K562 (cell line): ENCODE measurements around the gene ZNF48. TPM values are rescaled to one million over a fixed set of nuclear protein-coding genes. Genes with fewer than 3 reads are reported as not detected.

ENCODE experiments used
- ATAC-seq: fragments of 200-7000 bp; cut with Tn5 transposase; 3 replicates; pipeline ENCODE4 v1.9.1; 2020; ENCODE audit warnings: moderate library complexity
- BruUV-seq: library from RNA; stranded (reverse); fragments of 400-500 nt; replicated peaks from 2 replicates; lab custom pipeline; 2021; lab: Mats Ljungman, UMichigan
- CTCF ChIA-PET: fragments of 300-600 bp; formaldehyde crosslinking; extraction: SDS; loops from one replicate; lab custom pipeline; 2021; ENCODE audit warnings: low intra/inter-chr PET ratio; lab: Yijun Ruan, JAX
- POLR2A ChIA-PET: fragments of 300-600, 350-650 bp; sonication (Branson Sonifier 250); formaldehyde crosslinking; extraction: SDS; loops from one replicate; lab custom pipeline; 2021; ENCODE audit warnings: antibody characterized with exemption, inconsistent platforms; lab: Yijun Ruan, JAX
- DNase-seq, 4 experiments: peaks; one replicate each; pipeline versions ENCODE4 v3.0.0 to v3.0.0-alpha.2; 2011 to 2018; ENCODE audit warnings: low spot score in 3 of 4, mixed read lengths in 3 of 4; ENCODE audit errors: extremely low read depth in 1 of 4
- FAIRE-seq: peaks from 2 replicates; lab custom pipeline; 2011; peaks lifted over from hg19 to GRCh38; lab: Jason Lieb, UNC
- H2AFZ ChIP-seq: 2 replicates; pipeline ENCODE4 v1.6.0; 2011; ENCODE audit warnings: low read depth, low read length, control low read depth, inconsistent platforms
- H3K27ac ChIP-seq: fragments of 200-600 bp; 3 replicates; pipeline ENCODE4 v1.8.0; 2011; ENCODE audit warnings: low read depth, mild to moderate bottlenecking, control low read depth, inconsistent platforms, low read length, moderate library complexity, mixed read lengths; ENCODE audit errors: extremely low read depth
- H3K27me3 ChIP-seq, 2 experiments: fragments of 300-600 bp in 1 of 2; 2 replicates in 1 of 2; 3 replicates in 1 of 2; pipeline versions ENCODE4 v1.6.0 to v1.8.0; 2011; ENCODE audit warnings: inconsistent platforms in 2 of 2, low read length in 2 of 2, mild to moderate bottlenecking in 1 of 2, mixed read lengths in 1 of 2, moderate library complexity in 1 of 2; ENCODE audit not compliant: control insufficient read depth in 2 of 2, insufficient read depth in 2 of 2
- H3K36me3 ChIP-seq: fragments of 300-600 bp; 3 replicates; pipeline ENCODE4 v1.8.0; 2011; ENCODE audit warnings: mild to moderate bottlenecking, low read length, inconsistent platforms; ENCODE audit not compliant: control insufficient read depth, insufficient read depth
- H3K4me1 ChIP-seq, 2 experiments: fragments of 200-600 bp in 1 of 2; replicated peaks in 1 of 2; 2 replicates in 1 of 2; 3 replicates in 1 of 2; pipeline versions ENCODE4 v1.5.1 to v1.8.0; 2011; ENCODE audit warnings: inconsistent platforms in 2 of 2, low read length in 2 of 2, mild to moderate bottlenecking in 1 of 2, mixed read lengths in 1 of 2, moderate library complexity in 1 of 2; ENCODE audit not compliant: control insufficient read depth in 2 of 2, insufficient read depth in 2 of 2
- H3K4me2 ChIP-seq: 2 replicates; pipeline ENCODE4 v1.6.1; 2011; ENCODE audit warnings: low read length, control low read depth, inconsistent platforms, mixed read lengths; ENCODE audit not compliant: insufficient read depth
- H3K4me3 ChIP-seq: fragments of 200-600 bp; sonication (generic), shearing (Covaris generic); 2 replicates; pipeline ENCODE4 v1.5.1; 2016; ENCODE audit warnings: control low read depth, inconsistent platforms
- H3K79me2 ChIP-seq: fragments of 200-600 bp; 3 replicates; pipeline ENCODE4 v1.8.0; 2011; ENCODE audit warnings: low read length, inconsistent platforms; ENCODE audit not compliant: control insufficient read depth, insufficient read depth
- H3K9ac ChIP-seq, 2 experiments: 2 replicates each; pipeline versions ENCODE4 v1.6.0 to v1.6.1; 2011; ENCODE audit warnings: low read depth in 2 of 2, low read length in 2 of 2, control low read depth in 1 of 2, inconsistent platforms in 1 of 2, mild to moderate bottlenecking in 1 of 2, mixed read lengths in 1 of 2; ENCODE audit not compliant: insufficient read depth in 1 of 2
- H3K9me1 ChIP-seq: one replicate; pipeline ENCODE4 v1.6.0; 2011; ENCODE audit warnings: inconsistent platforms, mild to moderate bottlenecking, low read length, moderate library complexity; ENCODE audit not compliant: control insufficient read depth, insufficient read depth
- H3K9me3 ChIP-seq: replicated peaks from 2 replicates; pipeline ENCODE4 v1.5.1; 2011; ENCODE audit warnings: low read depth, low read length, inconsistent platforms; ENCODE audit not compliant: control insufficient read depth, insufficient read depth
- H4K20me1 ChIP-seq: replicated peaks from 2 replicates; pipeline ENCODE4 v1.6.1; 2011; ENCODE audit warnings: low read length, inconsistent platforms, mixed read lengths; ENCODE audit not compliant: control insufficient read depth, insufficient read depth
- FOXP1 ChIP-seq: sonication (generic); formaldehyde crosslinking; IDR thresholded peaks from 2 replicates; pipeline ENCODE4 v1.8.0; 2022; ENCODE audit warnings: mild to moderate bottlenecking, missing genetic modification reagents
- HDGF ChIP-seq: fragments of 450-650 bp; IDR thresholded peaks from 2 replicates; pipeline ENCODE4 v1.6.1; 2016
- HNRNPH1 ChIP-seq: fragments of 200-400 bp; formaldehyde crosslinking; optimal IDR thresholded peaks from 2 replicates; pipeline ENCODE3; 2017; ENCODE audit warnings: low read depth, mild to moderate bottlenecking, low read length, moderate library complexity
- POLR2B ChIP-seq: fragments of 450-650 bp; IDR thresholded peaks from 2 replicates; pipeline ENCODE4 v1.6.1; 2018; ENCODE audit warnings: low read depth; ENCODE audit not compliant: partially characterized antibody
- SMARCE1 ChIP-seq: fragments of 450-650 bp; IDR thresholded peaks from 2 replicates; pipeline ENCODE4 v1.7.1; 2016; ENCODE audit warnings: mild to moderate bottlenecking
- ZNF143 ChIP-seq: sonication (generic); formaldehyde crosslinking; IDR thresholded peaks from 2 replicates; pipeline ENCODE4 v1.9.0; 2022; ENCODE audit warnings: mild to moderate bottlenecking, missing genetic modification reagents
- WGBS: fragments of 100-300 bp; shearing (Covaris generic); methylation state at CpG from one replicate; pipeline ENCODE4 v1.1.6; 2016; ENCODE audit warnings: low coverage, mixed read lengths; ENCODE audit not compliant: insufficient coverage; ENCODE audit errors: missing lambda C conversion rate; 5-methylcytosine and 5-hydroxymethylcytosine counted together
- in situ Hi-C: fragments of 300-500 bp; cut with MboI; formaldehyde crosslinking; loops from 4 replicates; pipeline ENCODE4 v1.15.0; 2018; ENCODE audit warnings: inconsistent platforms, mixed read lengths
- intact Hi-C: fragments of 100-400 bp; cut with micrococcal nuclease; formaldehyde crosslinking; loops from 2 replicates; pipeline ENCODE4 v1.14.2; 2022
- polyA plus RNA-seq, 8 experiments: library from polyadenylated mRNA; depleted of rRNA in 4 of 8; stranded (reverse) in 5 of 8; unstranded in 3 of 8; fragments of >200 nt; fragmentation: Nextera tagmentation in 2 of 8; fragmentation: Illumina TruSeq in 1 of 8; extraction: Ambion mirVana in 2 of 8; extraction: Trizol in 1 of 8; gene quantifications; 2 replicates each; pipeline versions ENCODE4 v1.2.1 to v1.2.3, GENCODE V29; 2011 to 2014; ENCODE audit warnings: inconsistent platforms in 1 of 8, missing spikeins in 1 of 8
- total RNA-seq, 7 experiments: library from RNA; depleted of rRNA in 6 of 7; stranded (reverse); fragments of >200 nt in 6 of 7; fragmentation: Illumina TruSeq in 2 of 7; extraction: Trizol in 2 of 7; gene quantifications; 2 replicates each; pipeline versions ENCODE4 v1.2.1 to v1.2.3, GENCODE V29; 2011 to 2021; ENCODE audit warnings: low replicate concordance in 1 of 7
- TF ChIP-seq, protein P1 (sequence below): sonication (generic); formaldehyde crosslinking; IDR thresholded peaks from 2 replicates; pipeline ENCODE4 v1.8.0; 2023; ENCODE audit warnings: mild to moderate bottlenecking, missing genetic modification reagents
- TF ChIP-seq, protein P2 (sequence below): fragments of 200-800 bp; sonication (Bioruptor generic); IDR thresholded peaks from 2 replicates; pipeline ENCODE4 v1.6.1; 2016; ENCODE audit warnings: missing genetic modification characterization, missing compliant biosample characterization
- TF ChIP-seq, protein P3 (sequence below): sonication (generic); formaldehyde crosslinking; IDR thresholded peaks from 2 replicates; pipeline ENCODE4 v1.9.0; 2022; ENCODE audit warnings: mild to moderate bottlenecking, missing genetic modification reagents

ZNF48 gene
- total and polyA plus RNA-seq, 9 of the 15 experiments (the other 6 are each of a cell fraction or from before 2014, with no cell fraction given) = 0.38 to 11.6 (median 4.7) TPM

DNA sequence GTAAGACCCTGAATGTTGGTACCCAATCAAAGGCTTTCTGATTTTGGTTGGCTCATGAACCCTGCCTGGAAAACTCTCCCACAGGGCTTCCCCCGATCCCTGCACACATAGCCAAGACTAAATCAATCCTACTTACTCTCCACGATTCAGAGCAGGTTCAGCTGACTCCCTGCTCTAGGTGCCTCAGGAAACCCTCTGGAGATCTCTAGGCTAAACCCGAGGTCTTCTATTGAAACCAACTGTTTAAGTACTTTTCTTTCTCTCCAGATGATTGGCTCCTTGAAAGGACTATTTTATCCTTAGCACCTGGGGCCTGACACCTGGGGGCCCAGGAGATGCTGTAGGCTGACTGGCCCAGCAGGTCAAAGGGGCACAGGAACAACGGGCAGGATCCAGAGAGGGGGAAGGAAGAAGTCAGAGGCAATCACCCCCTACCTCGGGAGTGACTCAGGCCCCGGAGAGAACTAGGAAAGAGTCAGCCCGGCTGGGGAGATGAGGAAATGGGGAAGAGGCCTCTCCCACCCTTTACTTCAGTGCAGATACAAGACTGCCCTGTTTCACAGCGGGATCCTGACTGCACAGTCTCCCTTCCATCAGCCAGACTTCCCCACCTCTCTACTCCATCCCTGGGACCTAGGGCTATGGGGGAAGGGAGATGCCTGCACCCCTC is 27.0 kb upstream of the ZNF48 start (continued):
- TF ChIP-seq, protein P1, sequence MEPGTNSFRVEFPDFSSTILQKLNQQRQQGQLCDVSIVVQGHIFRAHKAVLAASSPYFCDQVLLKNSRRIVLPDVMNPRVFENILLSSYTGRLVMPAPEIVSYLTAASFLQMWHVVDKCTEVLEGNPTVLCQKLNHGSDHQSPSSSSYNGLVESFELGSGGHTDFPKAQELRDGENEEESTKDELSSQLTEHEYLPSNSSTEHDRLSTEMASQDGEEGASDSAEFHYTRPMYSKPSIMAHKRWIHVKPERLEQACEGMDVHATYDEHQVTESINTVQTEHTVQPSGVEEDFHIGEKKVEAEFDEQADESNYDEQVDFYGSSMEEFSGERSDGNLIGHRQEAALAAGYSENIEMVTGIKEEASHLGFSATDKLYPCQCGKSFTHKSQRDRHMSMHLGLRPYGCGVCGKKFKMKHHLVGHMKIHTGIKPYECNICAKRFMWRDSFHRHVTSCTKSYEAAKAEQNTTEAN = no peak
- TF ChIP-seq SMARCE1 = 0 out of 2 replicates have a peak, but pooled peaks have one; percentile 13

DNA sequence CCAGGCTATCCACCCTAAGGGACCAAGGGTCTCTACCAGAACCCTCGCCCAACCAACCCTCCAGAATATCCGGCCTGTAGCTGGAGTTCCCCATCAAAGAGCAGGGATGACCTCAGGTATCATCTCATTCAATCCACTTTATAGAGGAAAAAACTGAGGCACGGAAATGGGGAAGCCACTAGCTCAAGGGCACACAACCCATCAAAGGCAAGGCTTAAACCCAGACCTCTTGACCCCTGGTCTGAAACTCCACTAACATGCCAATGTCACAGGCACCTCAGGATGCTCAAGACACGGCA is 26.5 kb upstream of the ZNF48 start:
- no peak for FAIRE-seq
- Histone ChIP-seq H3K9me3 (no peaks in the 10 kb centered on the region), H3K9me1 (peaks cover 6% of the 10 kb centered on the region), H3K9ac (peak overlapping the region; percentile 70 to 98), H2AFZ (no peak overlapping the region), H4K20me1 (peaks cover 23% of the 10 kb centered on the region), H3K27me3 (no peaks in the 10 kb centered on the region), H3K4me1 (peaks cover 25 to 44% of the 10 kb centered on the region in 2 experiments; a peak in 4 of 5 replicates), H3K36me3 (peaks cover 36% of the 10 kb centered on the region), H3K27ac (peak overlapping the region; percentile 72), H3K4me2 (peak overlapping the region; percentile 90), H3K79me2 (peaks cover 56% of the 10 kb centered on the region), H3K4me3 (peak overlapping the region; percentile 74)
- in situ Hi-C loops = loop anchor here (25.0 kb wide), 1 partner anchor 906 kb away; the partner anchor contains the start of genes BOLA2, SLX1B and SULT1A4
- ATAC-seq = no peak
- TF ChIP-seq HNRNPH1 = no peak
- TF ChIP-seq HDGF = 0 out of 2 replicates have a peak, but pooled peaks have one; percentile 7
- 0 out of 2 replicates have a peak, but pooled peaks have one; percentile 5 for TF ChIP-seq FOXP1 (CRISPR knock-in tag)
- 0 out of 2 replicates have a peak, but pooled peaks have one; percentile 25 for TF ChIP-seq ZNF143
- no peak for TF ChIP-seq POLR2B
- TF ChIP-seq, protein P2, sequence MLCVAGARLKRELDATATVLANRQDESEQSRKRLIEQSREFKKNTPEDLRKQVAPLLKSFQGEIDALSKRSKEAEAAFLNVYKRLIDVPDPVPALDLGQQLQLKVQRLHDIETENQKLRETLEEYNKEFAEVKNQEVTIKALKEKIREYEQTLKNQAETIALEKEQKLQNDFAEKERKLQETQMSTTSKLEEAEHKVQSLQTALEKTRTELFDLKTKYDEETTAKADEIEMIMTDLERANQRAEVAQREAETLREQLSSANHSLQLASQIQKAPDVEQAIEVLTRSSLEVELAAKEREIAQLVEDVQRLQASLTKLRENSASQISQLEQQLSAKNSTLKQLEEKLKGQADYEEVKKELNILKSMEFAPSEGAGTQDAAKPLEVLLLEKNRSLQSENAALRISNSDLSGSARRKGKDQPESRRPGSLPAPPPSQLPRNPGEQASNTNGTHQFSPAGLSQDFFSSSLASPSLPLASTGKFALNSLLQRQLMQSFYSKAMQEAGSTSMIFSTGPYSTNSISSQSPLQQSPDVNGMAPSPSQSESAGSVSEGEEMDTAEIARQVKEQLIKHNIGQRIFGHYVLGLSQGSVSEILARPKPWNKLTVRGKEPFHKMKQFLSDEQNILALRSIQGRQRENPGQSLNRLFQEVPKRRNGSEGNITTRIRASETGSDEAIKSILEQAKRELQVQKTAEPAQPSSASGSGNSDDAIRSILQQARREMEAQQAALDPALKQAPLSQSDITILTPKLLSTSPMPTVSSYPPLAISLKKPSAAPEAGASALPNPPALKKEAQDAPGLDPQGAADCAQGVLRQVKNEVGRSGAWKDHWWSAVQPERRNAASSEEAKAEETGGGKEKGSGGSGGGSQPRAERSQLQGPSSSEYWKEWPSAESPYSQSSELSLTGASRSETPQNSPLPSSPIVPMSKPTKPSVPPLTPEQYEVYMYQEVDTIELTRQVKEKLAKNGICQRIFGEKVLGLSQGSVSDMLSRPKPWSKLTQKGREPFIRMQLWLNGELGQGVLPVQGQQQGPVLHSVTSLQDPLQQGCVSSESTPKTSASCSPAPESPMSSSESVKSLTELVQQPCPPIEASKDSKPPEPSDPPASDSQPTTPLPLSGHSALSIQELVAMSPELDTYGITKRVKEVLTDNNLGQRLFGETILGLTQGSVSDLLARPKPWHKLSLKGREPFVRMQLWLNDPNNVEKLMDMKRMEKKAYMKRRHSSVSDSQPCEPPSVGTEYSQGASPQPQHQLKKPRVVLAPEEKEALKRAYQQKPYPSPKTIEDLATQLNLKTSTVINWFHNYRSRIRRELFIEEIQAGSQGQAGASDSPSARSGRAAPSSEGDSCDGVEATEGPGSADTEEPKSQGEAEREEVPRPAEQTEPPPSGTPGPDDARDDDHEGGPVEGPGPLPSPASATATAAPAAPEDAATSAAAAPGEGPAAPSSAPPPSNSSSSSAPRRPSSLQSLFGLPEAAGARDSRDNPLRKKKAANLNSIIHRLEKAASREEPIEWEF (CRISPR knock-in tag) = no peak
- TF ChIP-seq, protein P3, sequence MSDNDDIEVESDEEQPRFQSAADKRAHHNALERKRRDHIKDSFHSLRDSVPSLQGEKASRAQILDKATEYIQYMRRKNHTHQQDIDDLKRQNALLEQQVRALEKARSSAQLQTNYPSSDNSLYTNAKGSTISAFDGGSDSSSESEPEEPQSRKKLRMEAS (CRISPR knock-in tag) = 0 out of 2 replicates have a peak, but pooled peaks have one; percentile 6
- intact Hi-C loops = no loop called here
- POLR2A ChIA-PET = interaction anchor here (0.6 to 6.3 kb wide), 4 partner anchors 11 to 260 kb away, joined by 3 to 77 read pairs (median 4); partner anchors contain the start of gene CD2BP2
- BruUV-seq = no TSS peak
- WGBS = 0% methylated on average over 4 of the region's 4 CpGs
- DNase-seq = no peak
- CTCF ChIA-PET = no interaction called here
